Cardiac fibroblast (primary cell): ENCODE measurements around the gene COG7.

Experiments
- DNase-seq, 2 donors: peaks; one replicate each; pipeline versions ENCODE4 v3.0.0 to v3.0.0-alpha.2; 2010; ENCODE audit warnings: low read depth in 2 of 2
- H3K4me3 ChIP-seq, 2 donors: replicated peaks in 1 of 2; 1 replicate in 1 of 2; 2 replicates in 1 of 2; pipeline ENCODE4 v1.5.1; 2011; ENCODE audit warnings: low read depth in 2 of 2, low read length in 2 of 2, mild to moderate bottlenecking in 2 of 2, moderate library complexity in 1 of 2
- CTCF ChIP-seq: IDR thresholded peaks from one replicate; pipeline ENCODE4 v1.5.1; 2011; ENCODE audit warnings: low read depth, mild to moderate bottlenecking, low read length, inconsistent platforms

Gene COG7

DNA sequence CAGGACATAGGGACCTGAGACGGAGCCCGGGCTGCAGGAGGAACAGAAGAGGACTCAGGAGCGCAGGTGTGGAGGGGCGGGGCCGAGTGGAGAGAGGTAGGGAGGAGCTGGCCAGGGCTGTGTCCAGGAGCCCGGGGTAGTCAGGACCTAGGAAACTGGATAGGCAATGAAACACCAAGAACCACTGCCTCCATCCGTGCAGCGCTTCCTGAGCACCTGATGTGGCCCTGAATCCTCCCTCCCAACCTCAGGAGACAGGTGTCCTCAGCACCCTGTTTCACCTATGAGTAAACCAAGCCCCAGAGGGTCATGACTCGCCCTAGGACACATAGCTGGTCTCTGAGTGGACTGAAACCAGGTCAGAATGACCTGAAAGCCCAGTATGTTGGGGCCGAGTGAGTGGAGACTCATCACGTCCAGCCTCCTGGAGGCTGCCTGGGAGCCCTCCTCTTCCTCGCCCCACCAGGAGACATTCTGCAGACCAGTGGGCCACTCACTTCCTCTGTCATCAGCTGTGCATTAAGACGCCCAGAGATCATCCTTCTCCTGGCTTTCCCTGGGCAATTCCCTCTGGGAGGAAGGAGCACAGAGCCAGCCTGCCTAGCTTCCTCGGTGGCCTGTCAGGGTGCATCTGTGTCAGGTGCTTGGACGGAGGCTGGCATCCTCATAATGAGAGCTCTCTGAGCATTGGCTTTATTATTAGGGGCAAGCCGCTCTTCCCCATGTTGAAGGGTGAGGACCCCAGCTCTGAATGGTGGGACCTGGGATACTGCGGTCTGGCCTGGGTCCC is 78.1 kb downstream of the COG7 start:
- DNase-seq = no peak
- H3K4me3 ChIP-seq = no peak overlapping the region
- no peak for TF ChIP-seq CTCF

GRCh38 chr16:23373436-23374219 is 79.4 kb downstream of the COG7 start:
- no peak overlapping the region for H3K4me3 ChIP-seq
- no peak for DNase-seq
- no peak for TF ChIP-seq CTCF

DNA sequence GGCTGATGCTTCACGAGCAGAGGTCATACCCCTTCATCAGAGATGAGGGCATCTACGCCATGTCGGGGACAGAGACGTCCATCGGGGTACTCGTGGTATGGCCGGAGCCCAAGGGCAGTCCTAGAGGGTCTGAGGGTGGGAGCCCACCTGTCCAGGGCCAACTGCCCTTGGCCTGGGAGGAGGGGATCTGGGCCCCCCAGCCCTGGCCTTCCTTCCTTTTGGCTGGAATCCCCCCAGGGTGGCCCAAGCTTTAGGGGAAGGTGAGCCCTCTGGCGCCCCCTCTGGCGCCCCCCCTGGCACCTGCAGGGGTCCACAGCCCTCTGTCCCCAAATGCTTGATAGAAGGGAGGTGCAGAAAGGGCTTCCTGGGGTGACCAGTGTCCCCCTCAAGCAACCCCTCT is 81.6 kb downstream of the COG7 start:
- no peak for DNase-seq
- H3K4me3 ChIP-seq = no peak overlapping the region
- TF ChIP-seq CTCF = no peak

DNA sequence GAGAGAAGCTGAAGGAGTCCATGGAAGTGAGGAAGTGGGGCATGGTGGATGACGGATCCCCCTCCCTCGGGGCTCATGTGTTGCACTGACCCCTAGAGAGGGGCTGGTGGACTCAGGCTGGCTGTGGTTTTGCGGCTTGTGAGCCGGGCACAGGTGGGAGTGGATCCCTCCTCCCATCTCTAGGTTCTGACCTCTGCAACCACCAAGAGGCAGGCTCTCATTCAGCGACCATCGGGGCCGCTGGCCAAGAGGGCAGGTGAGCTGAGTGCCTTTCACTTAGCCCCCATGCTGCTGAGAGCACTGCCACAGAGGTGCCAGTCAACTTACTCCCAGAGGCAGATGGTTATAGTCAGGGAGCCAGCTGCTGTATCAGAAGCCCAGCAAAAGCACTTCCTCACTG is 83.6 kb downstream of the COG7 start:
- DNase-seq = no peak
- TF ChIP-seq CTCF = no peak

GRCh38 chr16:23368469-23368868 is 84.5 kb downstream of the COG7 start:
- TF ChIP-seq CTCF = no peak
- DNase-seq = peak in 1 of 2 donors; percentile 11
- H3K4me3 ChIP-seq = no peak overlapping the region

More for the DNA sequence above, 83.6 kb downstream of the COG7 start:
- no peak overlapping the region for H3K4me3 ChIP-seq

DNA sequence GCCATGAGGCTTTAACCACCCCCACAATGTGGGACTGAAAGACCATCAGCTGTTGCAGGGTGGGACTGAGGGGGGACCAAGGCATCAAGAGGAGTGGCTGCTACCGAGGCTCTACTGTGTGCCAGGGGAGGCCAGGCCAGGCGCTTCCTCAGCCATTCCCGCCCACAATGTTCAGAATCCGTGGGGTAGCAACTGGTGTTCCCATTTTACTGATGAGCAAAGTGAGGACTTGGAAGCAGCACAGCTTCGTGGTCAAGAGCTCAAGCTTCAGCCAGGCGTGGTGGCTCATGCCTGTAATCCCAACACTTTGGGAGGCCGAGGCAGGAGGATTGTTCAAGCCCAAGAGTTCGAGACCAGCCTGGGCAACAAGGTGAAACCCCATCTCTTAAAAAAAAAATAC is 85.0 kb downstream of the COG7 start:
- no peak for TF ChIP-seq CTCF
- DNase-seq = no peak
- H3K4me3 ChIP-seq = no peak overlapping the region
